Pons (tissue), 1 donor: Measurements from ENCODE around the gene ASPDH.

ENCODE experiments used
- DNase-seq: peaks from one replicate; pipeline ENCODE4 v3.0.0-alpha.2; 2016; ENCODE audit warnings: low spot score

The ASPDH gene

DNA sequence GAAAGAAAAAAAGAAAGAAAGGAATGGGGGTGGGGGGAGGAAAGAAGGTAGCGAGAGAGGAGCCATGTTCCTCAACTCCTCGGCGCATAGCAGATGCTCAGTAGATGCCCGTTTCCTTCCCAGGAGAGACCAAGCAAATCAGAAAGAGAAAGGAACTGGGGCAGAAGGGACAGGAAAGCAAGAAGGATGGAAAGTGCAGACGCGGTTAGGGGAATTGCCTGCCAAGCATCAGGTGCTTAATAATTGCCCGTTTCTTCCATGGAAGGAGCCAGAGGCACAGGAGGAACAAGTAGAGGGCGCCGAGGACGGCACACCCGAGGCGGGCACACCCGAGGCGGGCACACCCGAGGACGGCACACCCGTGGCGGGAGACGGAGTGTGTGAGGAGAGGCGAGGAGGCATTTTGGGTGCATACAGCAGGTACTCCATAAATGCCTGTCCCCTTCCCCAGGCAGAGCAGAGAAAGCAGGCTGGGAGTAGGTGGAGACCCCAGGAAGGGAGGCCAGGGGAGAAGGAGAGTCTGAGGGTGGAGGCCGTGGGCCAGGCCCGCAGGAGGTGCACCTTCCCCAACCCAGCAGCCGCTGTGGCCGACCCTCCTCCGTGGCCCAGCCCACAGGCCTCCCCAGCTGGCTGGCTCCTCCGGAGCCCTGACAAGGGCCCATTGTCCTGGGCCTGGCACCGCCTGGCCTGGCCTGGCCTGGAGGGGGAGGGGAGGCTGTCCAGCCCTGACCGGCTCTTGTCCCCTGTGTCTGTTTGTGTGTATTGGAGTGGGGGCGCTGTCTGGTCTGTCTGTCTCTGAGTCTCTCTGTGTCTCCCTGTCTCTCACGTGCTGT lies 17.3 kb downstream of the ASPDH start:
- DNase-seq: peak; percentile 98

DNA sequence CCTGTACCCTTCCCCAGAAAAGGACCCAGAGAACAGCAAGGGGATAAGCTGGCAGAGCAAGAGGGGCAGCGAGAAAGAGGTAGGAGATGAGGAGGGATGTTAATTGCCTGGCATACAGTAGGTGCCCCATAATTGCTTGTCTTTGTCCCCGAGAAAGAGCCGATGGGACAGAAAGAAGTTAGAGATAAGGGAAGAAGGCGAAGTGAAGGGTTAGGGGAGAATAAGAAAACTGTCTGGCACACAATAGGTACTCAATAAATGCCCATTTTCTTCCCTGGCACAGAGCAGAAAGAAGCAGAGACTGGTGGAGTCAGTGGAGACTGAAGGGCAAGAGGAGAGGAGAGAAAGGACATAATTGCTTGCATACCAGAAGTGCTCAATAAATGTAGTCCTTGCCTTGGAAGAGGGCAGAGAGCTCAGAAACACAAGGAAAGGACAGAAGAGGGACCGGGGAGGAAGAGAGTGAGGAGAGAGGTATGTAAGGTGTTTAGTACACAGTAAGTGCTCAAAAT lies 18.6 kb downstream of the ASPDH start:
- no peak for DNase-seq

DNA sequence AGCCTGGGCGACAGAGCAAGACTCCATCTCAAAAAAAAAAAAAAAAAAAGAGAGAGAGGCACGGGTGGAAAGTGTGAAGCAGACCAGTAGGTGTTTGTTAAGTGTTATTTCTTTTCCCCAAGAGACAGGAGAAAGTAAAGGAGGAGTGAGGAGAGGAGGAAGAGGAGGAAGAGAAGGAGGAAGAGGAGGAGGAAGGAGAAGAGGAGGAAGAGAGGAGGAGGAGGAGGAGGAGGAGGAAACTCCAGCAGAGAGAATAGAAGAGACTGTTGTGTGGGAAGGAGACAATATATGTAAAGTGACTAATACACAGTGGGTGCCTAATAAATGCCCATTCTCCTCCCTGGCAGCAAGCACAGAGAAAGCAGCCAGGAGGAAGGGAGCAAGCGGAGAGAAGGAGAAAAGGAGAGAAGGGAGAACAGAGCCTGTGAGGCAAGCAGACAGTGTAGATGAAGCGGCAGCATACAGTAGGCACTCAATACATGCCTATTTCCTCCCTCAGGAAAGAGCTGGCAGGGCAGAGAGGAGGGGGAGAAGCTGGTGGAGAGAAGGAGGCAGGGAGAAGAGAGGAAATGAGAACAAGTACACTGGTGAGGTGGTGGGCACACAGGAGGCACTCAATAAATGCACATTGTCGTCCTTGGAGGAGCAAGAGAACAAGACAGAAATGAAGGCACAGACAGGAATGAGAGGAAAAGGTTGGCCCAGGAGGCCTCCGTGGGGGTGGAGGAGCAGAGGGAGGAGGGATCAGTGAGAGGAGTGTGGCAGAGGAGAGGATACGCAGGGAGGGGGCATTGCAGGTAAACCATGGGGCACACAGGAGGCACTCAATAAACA lies 19.3 kb downstream of the ASPDH start:
- DNase-seq: no peak

DNA sequence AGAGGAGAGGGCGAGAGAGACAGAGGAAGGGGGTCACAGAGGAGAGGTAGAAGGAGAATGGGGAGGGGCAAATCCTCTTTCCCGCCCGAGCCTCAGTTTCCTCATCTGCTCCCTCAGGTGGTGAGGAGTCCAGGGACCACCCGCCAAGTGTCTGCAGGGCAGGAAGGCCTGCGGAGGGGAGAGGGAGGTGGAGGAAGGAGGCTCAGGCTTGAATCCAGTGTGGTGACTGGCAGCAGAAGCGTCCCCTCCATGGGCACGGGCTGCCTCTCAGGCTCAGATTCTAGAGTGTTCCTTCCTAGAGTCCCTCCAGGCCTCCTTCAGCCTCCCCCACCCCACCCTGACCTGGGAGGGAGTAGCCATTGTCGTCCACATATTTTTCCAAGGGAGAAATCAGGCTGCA lies 20.5 kb downstream of the ASPDH start:
- DNase-seq: no peak

DNA sequence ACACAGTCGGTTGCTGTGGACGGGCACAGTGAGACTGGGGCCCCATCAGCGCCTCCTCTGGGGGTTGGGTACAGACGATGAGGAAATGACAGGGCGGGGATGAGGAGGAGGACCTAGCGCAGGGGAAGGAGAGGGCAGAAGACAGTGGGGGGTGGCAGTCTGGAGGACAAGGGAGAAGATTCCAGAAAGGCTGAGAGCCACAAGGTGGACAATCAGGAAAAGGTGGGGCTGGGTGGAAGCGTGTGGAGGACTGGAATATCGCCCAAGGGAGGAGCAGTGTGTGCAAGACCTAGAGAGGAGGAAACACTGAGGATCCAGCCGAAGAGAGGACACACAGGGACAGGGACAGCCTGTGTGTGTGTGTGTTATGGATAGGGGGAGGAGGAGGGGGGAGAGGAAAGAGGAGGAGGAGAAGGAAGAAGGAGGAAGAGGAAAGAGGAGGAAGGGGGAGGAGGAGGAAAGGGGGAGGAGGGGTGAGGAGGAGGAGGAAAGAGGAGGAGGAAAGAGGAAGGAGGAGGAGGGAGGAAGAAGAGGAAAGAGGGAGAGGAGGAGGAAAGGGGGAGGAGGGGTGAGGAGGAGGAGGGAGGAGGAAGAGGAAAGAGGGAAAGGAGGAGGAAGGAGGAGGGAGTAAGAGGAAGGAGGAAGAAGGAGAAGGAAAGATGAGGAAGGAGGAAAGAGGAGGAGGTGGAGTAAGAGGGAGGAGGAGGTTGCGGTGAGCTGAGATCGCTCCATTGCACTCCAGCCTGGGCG lies 21.2 kb downstream of the ASPDH start:
- no peak for DNase-seq

DNA sequence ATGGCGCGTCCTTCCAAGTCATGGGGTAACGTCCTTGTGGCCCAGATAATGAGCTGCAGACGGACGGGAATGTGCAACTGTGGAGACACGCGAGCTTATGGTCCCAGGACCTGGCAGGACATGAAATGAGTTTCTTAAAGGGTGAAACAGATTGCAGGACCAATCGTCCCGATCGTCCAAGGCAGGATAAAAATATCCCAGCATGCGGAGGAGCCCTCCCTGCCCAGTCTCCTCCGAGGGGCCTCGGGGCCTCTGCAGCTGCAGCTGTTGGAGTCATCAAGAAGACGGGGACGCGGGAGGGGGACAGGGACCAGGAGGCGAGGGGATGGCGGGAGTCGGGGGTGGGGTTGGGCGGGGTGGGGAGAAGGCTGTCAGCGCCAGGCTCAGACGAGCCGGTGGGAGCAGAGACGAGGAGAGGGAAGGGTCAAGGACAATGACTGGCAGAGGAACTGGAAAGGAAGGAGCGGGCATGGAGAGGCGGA lies 22.7 kb downstream of the ASPDH start:
- no peak for DNase-seq

DNA sequence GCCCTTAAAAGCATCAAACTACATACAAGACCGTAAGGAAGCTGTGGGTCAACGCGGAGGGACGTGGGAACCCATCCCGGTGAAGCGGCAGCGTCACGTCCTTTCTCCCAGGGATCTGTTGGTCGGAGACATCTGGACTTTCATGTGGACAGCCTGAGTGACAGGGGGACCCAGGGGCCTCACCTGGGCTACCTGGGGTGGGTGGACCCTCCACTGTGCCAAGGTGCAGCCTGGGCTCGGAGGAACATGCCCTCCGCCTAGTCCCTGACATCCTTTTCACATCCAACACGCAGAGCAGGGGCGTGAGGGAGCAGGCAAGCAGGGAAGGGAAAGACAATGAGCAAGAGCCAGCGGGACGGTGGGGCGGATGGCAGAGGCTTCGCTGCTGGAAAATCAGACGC lies 23.3 kb downstream of the ASPDH start:
- no peak for DNase-seq

DNA sequence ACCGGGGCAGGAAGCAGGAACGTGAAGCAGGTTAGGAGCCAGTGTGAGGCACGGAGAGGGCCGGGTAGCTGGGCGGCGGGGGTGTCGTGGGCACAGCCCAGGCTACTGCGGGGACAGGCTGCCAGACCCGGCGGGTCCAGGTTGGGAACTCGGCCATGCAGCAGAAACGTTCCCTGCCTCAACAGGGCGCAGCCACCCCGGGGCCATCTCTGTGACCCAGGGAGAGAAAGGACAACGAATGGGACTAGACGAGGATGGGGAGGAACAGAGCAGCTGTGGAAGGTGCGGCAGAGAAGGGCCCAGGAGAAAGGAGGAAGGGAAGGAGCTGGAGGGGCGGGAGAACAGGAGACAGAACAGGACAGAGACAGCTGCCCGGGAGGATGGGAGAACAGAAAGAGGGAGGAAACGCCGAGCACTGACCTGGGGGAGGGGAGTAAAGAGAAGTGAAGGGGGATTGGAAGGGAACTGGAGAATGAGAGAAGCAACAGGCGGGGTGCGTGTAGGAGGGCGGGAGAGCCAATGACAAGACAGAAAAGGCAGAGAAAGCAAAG lies 24.2 kb downstream of the ASPDH start:
- no peak for DNase-seq

DNA sequence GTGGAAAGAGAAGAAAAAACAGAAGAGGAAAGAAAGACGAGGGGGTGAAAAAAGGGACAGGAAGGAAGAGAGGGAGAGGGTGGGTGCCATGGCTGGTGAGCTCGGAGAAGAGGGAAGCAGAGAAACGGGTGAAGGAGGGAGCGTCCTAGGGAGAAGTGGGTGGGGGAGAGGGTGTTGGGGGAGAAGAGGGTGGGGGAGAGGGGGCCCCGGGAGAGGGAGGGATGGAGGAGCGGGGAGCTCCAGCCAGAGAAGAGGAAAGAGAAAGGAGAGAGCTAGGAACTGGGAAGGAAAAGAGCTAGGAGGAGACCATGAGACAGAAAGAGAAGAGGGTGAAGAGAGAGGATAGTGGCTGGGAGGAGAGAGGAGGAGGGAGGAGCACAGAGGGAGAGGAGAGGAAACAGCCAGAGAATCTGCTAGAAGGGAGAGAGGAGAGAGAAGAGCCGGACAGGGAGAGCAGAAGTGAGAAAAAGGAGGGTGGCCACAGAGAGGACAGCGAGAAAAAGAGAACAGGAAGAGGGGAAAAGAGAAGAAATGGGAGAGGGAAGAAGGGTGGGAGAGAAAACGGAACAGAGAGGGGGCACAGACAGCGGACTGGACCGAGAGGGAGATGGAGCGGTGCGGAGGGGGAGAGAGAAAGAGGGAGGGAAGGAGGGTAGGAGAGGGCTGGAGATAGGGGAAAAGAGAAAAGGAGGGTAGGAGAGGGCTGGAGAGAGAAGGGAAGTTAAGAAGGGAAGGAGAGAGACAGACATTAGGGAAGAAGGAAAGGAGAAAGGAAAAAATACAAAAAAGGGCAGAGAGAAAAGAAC lies 25.1 kb downstream of the ASPDH start:
- peak; percentile 39 for DNase-seq

DNA sequence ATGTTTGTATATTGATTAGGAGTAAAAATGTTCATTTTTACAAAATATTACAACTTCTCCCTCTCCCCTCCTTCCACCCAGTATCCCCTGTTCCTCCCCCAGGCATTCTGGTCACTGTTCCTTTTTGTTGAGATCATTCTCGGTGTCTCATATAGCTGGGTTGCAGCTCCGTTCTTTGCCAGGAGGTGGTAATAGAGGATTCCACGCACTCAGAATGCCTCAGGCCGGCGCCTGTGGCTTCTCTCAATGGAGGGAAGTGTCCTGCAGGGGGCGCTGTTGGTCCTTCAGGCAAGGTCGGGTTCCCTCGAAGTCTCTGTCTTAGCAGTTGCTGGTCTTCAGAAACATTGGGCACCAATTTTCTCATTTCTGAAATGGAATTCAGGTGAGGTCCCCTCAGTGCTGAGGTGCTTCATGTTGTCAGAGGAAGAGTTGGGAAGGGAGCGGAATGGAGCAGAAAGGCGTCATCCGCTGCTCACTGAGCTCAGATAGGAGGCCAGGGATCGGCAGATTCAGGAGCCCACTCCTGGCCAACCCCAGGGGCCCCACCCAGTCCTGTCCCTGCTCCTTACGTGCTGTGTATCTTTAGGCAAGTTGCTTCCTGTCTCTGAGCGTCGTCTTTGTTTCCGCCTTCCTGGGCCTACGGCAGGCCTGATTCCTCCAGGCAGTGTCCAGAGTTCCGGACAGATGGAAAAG lies 26.7 kb downstream of the ASPDH start:
- DNase-seq: no peak

DNA sequence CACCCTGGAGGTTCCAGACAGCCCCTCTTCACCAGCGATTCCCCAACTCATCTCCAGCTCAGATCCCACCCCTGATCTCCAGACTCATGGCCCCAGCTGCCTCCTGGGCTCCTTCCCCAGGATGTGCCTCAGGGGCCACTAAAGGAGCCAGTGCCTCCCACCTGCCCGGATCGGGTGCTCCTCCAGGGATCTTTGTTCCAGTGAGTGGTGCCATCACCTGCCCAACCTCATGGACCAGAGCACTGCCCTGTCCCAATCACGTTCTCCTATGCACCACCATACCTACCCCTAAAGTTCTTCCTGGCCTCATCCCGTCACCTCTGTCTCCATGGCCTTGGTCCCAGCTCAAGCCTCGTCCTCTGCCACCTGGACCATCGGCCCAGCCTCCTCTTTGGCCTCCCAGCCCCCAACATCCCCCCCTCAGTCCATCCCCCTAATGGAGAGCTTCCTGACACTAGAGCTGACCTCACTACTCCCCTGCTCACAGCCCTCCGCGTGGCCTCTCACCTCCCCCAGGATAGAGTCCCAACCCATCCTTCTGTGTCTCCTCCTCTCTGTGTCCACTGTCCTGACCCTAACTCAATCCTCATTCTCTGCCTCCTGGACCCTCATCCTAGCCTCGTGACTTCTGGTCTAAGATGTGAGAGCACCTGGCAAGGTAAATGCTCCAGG lies 28.3 kb downstream of the ASPDH start:
- DNase-seq: no peak

DNA sequence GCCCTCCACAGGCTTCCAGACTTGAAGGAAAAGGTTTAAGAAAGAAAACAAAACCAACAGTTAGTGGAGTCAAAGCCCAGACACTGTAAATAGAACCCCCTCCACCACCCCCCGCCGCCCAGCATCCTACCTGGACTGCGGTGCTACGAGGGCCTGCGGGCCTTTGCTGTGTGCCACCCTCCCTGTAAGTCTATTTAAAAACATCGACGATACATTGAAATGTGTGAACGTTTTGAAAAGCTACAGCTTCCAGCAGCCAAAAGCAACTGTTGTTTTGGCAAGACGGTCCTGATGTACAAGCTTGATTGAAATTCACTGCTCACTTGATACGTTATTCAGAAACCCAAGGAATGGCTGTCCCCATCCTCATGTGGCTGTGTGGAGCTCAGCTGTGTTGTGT lies 30.8 kb downstream of the ASPDH start:
- no peak for DNase-seq

DNA sequence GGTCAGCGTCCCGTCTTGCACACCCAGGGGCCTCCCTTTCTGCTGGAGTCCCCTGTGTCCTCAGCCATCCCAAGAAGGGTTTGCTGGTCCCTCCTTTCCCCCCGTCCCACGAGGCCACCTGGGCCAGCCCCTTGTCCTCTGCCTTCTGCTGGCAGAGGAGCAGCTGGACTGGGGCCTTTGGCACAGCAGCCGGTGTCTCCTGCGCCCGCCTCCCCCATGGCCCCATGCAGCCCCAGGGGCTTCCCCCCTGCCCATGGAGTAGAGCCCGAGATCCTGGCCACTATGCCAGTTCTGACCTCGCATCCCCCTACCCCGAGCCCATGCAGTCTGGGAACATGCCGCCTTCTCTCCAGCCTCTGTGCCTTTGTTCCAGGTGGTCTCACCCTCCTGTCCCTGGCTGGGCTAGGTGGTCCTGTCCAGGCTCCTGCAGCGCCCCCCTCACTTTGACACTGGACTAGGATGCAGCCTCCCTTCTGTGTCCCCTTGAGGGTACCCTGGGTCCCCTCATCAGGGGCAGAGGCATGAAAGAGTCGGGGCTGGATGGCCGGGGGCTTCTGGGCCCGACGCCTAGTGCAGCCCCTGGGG lies 31.4 kb downstream of the ASPDH start:
- DNase-seq: no peak

DNA sequence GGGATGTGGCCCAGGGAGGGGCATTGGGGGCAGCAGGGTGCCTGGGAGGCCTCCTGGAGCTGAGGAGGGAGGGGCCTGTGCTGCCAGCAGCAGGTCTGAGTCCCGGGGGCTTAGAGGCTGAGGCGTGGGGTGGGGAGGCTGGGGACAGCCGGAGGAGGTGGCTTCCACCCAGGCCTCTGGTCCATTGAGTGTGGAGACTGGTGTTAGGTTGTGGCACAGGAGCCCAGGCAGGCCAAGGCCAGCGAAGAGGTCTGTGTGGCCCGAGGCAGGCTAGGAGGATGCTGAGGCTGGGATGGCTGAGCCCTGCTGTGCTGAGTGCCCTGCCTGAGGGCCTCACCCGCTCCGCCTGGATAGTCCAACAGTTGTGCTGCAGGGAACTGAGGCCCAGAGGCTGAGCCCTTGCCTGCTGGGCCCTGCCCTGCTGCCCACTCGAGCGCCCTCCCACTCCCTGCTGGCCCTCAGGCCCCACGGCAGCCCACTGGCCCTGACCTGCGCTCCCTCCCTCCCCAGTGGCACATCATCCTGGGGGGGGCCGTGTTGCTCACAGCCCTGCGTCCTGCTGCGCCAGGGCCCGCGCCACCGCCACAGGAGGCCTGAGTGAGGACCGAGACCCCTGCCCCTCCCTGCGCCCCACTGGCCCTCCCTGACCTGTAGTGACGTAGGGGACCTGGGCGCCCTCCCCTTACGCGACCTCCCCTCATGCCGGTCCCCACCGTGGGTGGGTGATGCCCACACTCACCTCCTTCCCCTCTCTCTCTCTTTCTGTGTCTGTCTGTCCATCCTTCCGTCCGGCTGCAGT lies 32.2 kb downstream of the ASPDH start:
- no peak for DNase-seq

DNA sequence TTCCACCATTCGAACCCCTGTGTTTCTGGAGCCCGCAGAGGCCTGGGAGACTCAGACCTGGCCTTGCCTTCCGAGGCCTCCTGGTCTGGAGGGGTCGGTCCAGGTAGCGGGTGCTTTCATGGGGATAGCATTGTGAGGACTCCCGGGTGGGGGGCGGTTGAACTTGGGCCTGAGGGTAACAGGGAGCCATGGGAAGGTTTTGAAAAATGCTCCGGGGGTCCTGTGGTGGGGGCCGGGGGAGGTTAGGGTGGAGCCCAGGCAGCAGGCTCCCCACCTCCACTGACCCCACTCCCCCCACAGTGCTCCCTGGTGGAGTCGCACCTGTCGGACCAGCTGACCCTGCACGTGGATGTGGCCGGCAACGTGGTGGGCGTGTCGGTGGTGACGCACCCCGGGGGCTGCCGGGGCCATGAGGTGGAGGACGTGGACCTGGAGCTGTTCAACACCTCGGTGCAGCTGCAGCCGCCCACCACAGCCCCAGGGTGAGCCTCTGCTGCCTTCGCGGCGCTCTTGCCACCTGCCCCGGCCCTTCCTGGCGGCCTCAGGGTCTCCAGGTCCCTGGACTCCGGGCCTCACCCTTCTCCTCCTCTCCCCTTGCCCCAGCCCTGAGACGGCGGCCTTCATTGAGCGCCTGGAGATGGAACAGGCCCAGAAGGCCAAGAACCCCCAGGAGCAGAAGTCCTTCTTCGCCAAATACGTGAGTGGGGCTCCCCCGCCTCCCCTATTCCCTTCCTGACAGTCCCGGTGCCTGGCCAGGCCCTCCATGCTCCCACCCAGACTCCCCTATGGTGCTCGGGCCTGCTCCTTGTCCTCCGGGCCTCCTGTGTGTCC lies 33.2 kb downstream of the ASPDH start:
- no peak for DNase-seq

DNA sequence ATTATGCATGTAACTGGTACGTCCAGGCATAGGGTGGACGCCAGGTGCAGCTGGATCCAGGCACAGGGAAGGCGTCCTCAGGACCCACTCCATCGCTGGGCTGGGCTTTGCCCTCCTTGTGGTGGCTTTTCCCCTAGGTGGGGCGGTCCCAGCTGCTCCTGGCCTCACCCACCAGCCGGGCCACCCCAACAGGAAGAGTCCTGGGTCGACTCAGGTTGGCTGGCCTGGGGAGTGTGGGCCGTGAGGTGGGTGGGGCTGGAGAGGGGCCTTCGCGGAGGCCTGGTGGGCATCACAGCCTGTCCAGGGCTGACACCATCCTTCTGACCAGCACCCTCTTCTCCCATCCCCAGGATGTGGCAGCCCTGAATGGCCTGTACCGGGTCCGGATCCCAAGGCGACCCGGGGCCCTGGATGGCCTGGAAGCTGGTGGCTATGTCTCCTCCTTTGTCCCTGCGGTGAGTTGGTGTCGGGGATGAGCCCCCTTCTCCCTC lies 33.9 kb downstream of the ASPDH start:
- DNase-seq: no peak

DNA sequence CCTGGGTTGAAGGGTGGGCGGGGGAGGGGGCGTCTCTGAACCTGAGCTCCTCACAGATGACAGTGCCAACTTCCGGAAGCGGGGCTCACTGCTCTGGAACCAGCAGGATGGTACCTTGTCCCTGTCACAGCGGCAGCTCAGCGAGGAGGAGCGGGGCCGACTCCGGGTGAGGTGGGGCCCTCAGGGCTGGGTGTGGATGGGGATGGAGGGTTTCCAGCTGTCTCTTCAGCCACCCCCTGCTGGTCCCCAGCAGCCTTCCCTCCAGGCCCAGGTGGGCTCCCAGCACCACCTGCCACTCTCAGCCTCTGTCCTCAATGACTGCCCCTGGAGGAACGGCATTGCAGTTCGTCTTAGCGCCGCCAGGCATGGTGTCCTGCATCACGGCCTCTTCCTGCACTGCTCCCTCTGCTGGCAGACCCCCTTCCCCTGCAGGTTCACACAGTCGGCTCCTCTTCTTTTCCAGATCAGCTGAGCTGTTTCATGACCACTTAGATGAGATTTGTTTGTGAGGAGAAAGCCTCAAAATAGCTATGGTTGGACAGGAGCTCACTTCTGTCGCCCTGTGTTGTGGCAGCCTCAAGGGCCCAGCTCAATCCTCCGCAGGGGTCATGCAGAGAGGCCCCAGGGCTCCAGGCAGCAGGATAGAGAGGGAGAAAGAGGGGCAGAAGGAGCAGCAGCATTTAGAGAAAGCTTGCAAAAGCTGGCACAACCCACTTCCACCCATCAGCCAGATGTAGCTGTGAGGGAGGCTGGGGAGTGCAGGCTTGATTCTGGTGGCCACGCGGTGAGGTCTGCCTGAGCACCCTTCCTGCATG lies 34.6 kb downstream of the ASPDH start:
- DNase-seq: no peak
